Common myeloid progenitor, CD34-positive (primary cell): ENCODE measurements around the gene ERBB4.

Experiments used
- CTCF ChIA-PET: fragments of 350-600 bp; sonication (Branson Sonifier 250); formaldehyde crosslinking; loops from one replicate; lab custom pipeline; 2021; ENCODE audit warnings: antibody characterized with exemption; lab: Charles Lee
- POLR2A ChIA-PET: fragments of 350-600 bp; sonication (Branson Sonifier 250); formaldehyde crosslinking; loops from one replicate; lab custom pipeline; 2021; ENCODE audit warnings: antibody characterized with exemption; lab: Charles Lee
- DNase-seq, 3 donors: peaks; one replicate each; pipeline versions ENCODE4 v3.0.0 to v3.0.0-alpha.2; 2013
- H3K27ac ChIP-seq, 2 experiments: 1 replicate in 1 of 2; 2 replicates in 1 of 2; pipeline ENCODE4 v1.7.0; 2013; ENCODE audit warnings: inconsistent platforms in 2 of 2, low read length in 2 of 2, mild to moderate bottlenecking in 2 of 2, low read depth in 1 of 2, moderate library complexity in 1 of 2; ENCODE audit not compliant: severe bottlenecking in 2 of 2, insufficient read depth in 1 of 2, poor library complexity in 1 of 2
- H3K27me3 ChIP-seq, 5 experiments: replicated peaks in 2 of 5; 1 replicate in 3 of 5; 2 replicates in 2 of 5; pipeline versions ENCODE4 v1.6.1 to v1.7.0; 2013; ENCODE audit warnings: low read length in 4 of 5, mild to moderate bottlenecking in 2 of 5, moderate library complexity in 2 of 5, inconsistent platforms in 1 of 5; ENCODE audit not compliant: insufficient read depth in 5 of 5, control insufficient read depth in 4 of 5
- H3K36me3 ChIP-seq, 4 experiments: 1 replicate in 2 of 4; 2 replicates in 2 of 4; pipeline versions ENCODE4 v1.6.1 to v1.7.0; 2013; ENCODE audit warnings: low read length in 3 of 4, control low read depth in 1 of 4, mild to moderate bottlenecking in 1 of 4; ENCODE audit not compliant: control insufficient read depth in 4 of 4, insufficient read depth in 4 of 4
- H3K4me1 ChIP-seq, 4 experiments: 1 replicate in 3 of 4; 2 replicates in 1 of 4; pipeline versions ENCODE4 v1.6.1 to v1.7.1; 2013; ENCODE audit warnings: low read length in 3 of 4, mild to moderate bottlenecking in 3 of 4, control low read depth in 1 of 4, inconsistent platforms in 1 of 4, moderate library complexity in 1 of 4; ENCODE audit not compliant: control insufficient read depth in 4 of 4, insufficient read depth in 4 of 4; ENCODE audit errors: control extremely low read depth in 1 of 4
- H3K4me3 ChIP-seq, 7 experiments: 1 replicate in 4 of 7; 2 replicates in 3 of 7; pipeline versions ENCODE4 v1.5.1 to v1.7.0; 2013; ENCODE audit warnings: mild to moderate bottlenecking in 7 of 7, low read length in 6 of 7, moderate library complexity in 6 of 7, inconsistent platforms in 2 of 7, low read depth in 2 of 7, control low read depth in 1 of 7; ENCODE audit not compliant: insufficient read depth in 4 of 7, control insufficient read depth in 1 of 7; ENCODE audit errors: extremely low read depth in 1 of 7
- H3K9me3 ChIP-seq, 5 experiments: 1 replicate in 4 of 5; 2 replicates in 1 of 5; pipeline versions ENCODE4 v1.6.1 to v1.7.1; 2013; ENCODE audit warnings: low read length in 4 of 5, mild to moderate bottlenecking in 2 of 5, inconsistent platforms in 1 of 5, low read depth in 1 of 5, moderate library complexity in 1 of 5; ENCODE audit not compliant: control insufficient read depth in 4 of 5, insufficient read depth in 2 of 5; ENCODE audit errors: control extremely low read depth in 1 of 5
- WGBS: methylation state at CpG from one replicate; pipeline ENCODE4 v1.1.5; 2013; ENCODE audit not compliant: insufficient coverage; 5-methylcytosine and 5-hydroxymethylcytosine counted together

ERBB4 gene

GRCh38 chr2:212284166-212284565, 254.4 kb downstream of the ERBB4 start:
- CTCF ChIA-PET, result no interaction called here
- no CpG with 5 or more reads among the region's 1 CpG for WGBS
- POLR2A ChIA-PET, result no interaction called here
- Histone ChIP-seq H3K36me3 (no peaks in the 10 kb centered on the region), H3K27ac (no peak overlapping the region), H3K27me3 (no peaks in the 10 kb centered on the region), H3K9me3 (no peaks in the 10 kb centered on the region), H3K4me1 (no peaks in the 10 kb centered on the region), H3K4me3 (no peak overlapping the region)
- DNase-seq, result no peak

GRCh38 chr2:212282671-212283261, 255.8 kb downstream of the ERBB4 start:
- POLR2A ChIA-PET, result no interaction called here
- Histone ChIP-seq H3K27me3 (no peaks in the 10 kb centered on the region), H3K4me1 (no peaks in the 10 kb centered on the region), H3K4me3 (no peak overlapping the region), H3K36me3 (no peaks in the 10 kb centered on the region), H3K27ac (no peak overlapping the region), H3K9me3 (no peaks in the 10 kb centered on the region)
- no peak for DNase-seq
- CTCF ChIA-PET, result no interaction called here
- WGBS, result 61% methylated on average over 3 of the region's 3 CpGs

DNA sequence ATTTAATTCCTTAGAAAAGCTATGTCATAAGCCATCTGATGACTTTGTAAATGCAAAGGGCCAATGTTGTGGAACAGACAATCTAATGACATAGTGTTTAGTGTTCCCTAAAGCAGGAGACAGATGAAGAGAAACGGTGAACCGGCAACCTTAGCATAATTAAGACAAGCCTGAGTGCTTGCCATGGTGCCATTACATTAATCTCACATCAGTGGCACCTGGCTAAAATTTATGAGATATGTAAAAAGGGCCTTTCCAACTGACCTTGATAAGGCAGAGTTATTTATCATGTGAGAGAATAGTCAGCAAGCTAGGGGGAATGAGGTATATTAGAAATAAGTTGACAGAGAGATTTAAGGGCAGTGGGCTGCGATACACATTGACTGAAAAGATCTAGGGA, 261.8 kb downstream of the ERBB4 start:
- no peaks in the 10 kb centered on the region for H3K27me3 ChIP-seq
- H3K4me3 ChIP-seq, result no peak overlapping the region
- H3K27ac ChIP-seq, result no peak overlapping the region
- CTCF ChIA-PET, result interaction anchor here (0.5 kb wide), 1 partner anchor 1891 kb away, joined by 3 read pairs; no protein-coding TSS in a partner anchor
- WGBS, result 100% methylated on average over 2 of the region's 3 CpGs
- DNase-seq, result no peak
- POLR2A ChIA-PET, result no interaction called here
- no peaks in the 10 kb centered on the region for H3K4me1 ChIP-seq
- H3K9me3 ChIP-seq, result no peaks in the 10 kb centered on the region
- no peaks in the 10 kb centered on the region for H3K36me3 ChIP-seq

DNA sequence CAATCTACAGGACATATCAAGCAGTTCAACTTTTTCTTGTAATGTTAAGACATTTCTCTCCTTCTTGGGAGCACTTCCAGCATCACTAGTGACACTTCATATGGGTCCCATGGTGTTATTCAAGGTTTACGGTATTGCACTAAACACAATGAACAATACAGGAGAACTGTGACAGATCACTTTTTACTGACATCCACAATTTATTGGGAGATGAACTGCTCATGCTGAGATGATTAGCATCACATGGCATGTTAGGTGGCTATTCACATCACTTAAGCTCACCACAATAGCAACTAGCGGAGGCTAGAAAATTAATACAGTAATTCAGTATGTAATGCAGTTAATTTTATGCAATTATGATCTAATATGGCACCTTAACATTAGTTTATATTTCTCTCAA, 264.4 kb downstream of the ERBB4 start:
- H3K27ac ChIP-seq, result no peak overlapping the region
- H3K4me3 ChIP-seq, result no peak overlapping the region
- no peak for DNase-seq
- WGBS, result 100% methylated on average over 1 of the region's 2 CpGs
- CTCF ChIA-PET, result no interaction called here
- H3K27me3 ChIP-seq, result no peaks in the 10 kb centered on the region
- POLR2A ChIA-PET, result no interaction called here
- H3K36me3 ChIP-seq, result no peaks in the 10 kb centered on the region
- H3K4me1 ChIP-seq, result no peaks in the 10 kb centered on the region
- no peaks in the 10 kb centered on the region for H3K9me3 ChIP-seq

DNA sequence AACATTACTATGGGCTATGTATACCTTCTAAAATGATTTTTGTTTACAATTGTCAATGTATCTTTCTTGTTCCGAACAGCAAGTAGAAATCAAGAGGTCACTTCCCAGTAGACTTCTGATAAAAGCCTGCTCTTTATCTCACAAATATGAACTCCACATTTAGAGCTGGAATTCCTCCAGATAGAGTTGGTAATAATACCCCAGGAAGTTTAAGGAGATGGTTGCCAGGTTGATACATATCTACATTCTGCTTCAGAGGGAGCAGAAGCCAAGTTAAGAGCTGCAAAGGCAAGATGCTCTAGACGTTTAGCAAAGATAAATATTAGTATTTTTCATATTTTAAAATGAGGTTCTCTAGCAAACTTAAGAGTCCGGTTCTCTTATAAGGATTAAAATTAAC, 267.0 kb downstream of the ERBB4 start:
- H3K9me3 ChIP-seq, result no peaks in the 10 kb centered on the region
- H3K27ac ChIP-seq, result no peak overlapping the region
- no peak for DNase-seq
- no CpG with 5 or more reads among the region's 3 CpGs for WGBS
- no peaks in the 10 kb centered on the region for H3K27me3 ChIP-seq
- H3K4me3 ChIP-seq, result no peak overlapping the region
- H3K4me1 ChIP-seq, result no peaks in the 10 kb centered on the region
- ChIA-PET POLR2A (no interaction called here), CTCF (no interaction called here)
- H3K36me3 ChIP-seq, result no peaks in the 10 kb centered on the region

DNA sequence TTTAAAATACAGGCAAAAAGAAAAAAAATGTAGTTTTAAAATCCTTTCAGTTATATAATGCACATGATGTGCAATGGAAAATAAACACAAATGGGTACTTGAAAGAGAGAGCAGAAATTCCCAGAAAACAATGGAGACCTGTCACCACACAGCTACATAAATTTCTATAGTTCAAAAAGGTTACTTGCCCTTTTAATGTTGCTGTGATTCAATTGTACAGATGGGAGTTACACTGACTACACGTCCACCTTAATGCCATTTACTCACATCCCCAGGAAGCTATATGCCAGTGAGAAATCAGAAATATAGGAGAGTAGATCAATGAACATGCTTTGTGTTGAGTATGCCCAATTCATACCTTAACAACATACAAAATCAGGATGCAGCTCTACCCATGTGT, 269.6 kb downstream of the ERBB4 start:
- ChIA-PET POLR2A (no interaction called here), CTCF (no interaction called here)
- no peaks in the 10 kb centered on the region for H3K36me3 ChIP-seq
- no peaks in the 10 kb centered on the region for H3K9me3 ChIP-seq
- no peak overlapping the region for H3K27ac ChIP-seq
- H3K27me3 ChIP-seq, result no peaks in the 10 kb centered on the region
- H3K4me1 ChIP-seq, result no peaks in the 10 kb centered on the region
- WGBS, result no CpG with 5 or more reads among the region's 1 CpG
- H3K4me3 ChIP-seq, result no peak overlapping the region
- no peak for DNase-seq

- Histone ChIP-seq H3K36me3 (no peaks in the 10 kb centered on the region), H3K4me1 (no peaks in the 10 kb centered on the region), H3K9me3 (no peaks in the 10 kb centered on the region), H3K4me3 (no peak overlapping the region), H3K27me3 (no peaks in the 10 kb centered on the region), H3K27ac (no peak overlapping the region)
- POLR2A ChIA-PET, result no interaction called here
- CTCF ChIA-PET, result no interaction called here
- DNase-seq, result no peak
- no CpG with 5 or more reads among the region's 1 CpG for WGBS
Observed at GRCh38 chr2:212266297-212266696, 272.3 kb downstream of the ERBB4 start.
